Vagina (tissue), 2 donors: ENCODE results near the gene PTPRD. TPM values are rescaled to one million over a fixed set of nuclear protein-coding genes. Genes with fewer than 3 reads are reported as not detected.

Source experiments
- DNase-seq, 2 donors: peaks; one replicate each; pipeline ENCODE4 v3.0.0-alpha.2; 2017; ENCODE audit errors: extremely low spot score in 2 of 2
- H3K27ac ChIP-seq: fragments of 200-600 bp; sonication (generic); one replicate; pipeline ENCODE4 v1.5.1; 2019
- H3K27me3 ChIP-seq: fragments of 200-600 bp; sonication (generic); one replicate; pipeline ENCODE4 v1.5.1; 2019
- H3K36me3 ChIP-seq, 2 donors: fragments of 200-600 bp; sonication (generic); one replicate each; pipeline ENCODE4 v1.5.1; 2017 to 2019
- H3K4me1 ChIP-seq: fragments of 200-600 bp; sonication (generic); one replicate; pipeline ENCODE4 v1.5.1; 2019
- H3K4me3 ChIP-seq, 2 donors: fragments of 200-600 bp; sonication (generic); 1 replicate in 1 of 2; 2 replicates in 1 of 2; pipeline ENCODE4 v1.5.1; 2016 to 2019
- H3K9me3 ChIP-seq: fragments of 200-600 bp; sonication (generic); one replicate; pipeline ENCODE4 v1.5.1; 2019
- CTCF ChIP-seq, 3 experiments: fragments of 450-650 bp in 2 of 3; fragments of 200-600 bp in 1 of 3; sonication (generic) in 1 of 3; IDR thresholded peaks; one replicate each; pipeline ENCODE4 v1.5.1; 2017 to 2019; ENCODE audit warnings: antibody characterized with exemption in 3 of 3, mild to moderate bottlenecking in 2 of 3, moderate library complexity in 2 of 3
- POLR2A ChIP-seq, 2 donors: fragments of 450-650 bp; IDR thresholded peaks; one replicate each; pipeline ENCODE4 v1.6.1; 2017; ENCODE audit warnings: antibody characterized with exemption in 2 of 2, mild to moderate bottlenecking in 2 of 2, moderate library complexity in 2 of 2
- POLR2AphosphoS5 ChIP-seq, 2 donors: sonication (generic); formaldehyde crosslinking; IDR thresholded peaks; one replicate each; pipeline ENCODE4 v1.9.0; 2017; ENCODE audit warnings: antibody characterized with exemption in 2 of 2, mild to moderate bottlenecking in 2 of 2, low read depth in 1 of 2; ENCODE audit not compliant: insufficient read depth in 1 of 2
- intact Hi-C: fragments of 100-400 bp; cut with DNase I; formaldehyde crosslinking; loops from one replicate; pipeline ENCODE4 v1.15.1; 2023
- total RNA-seq: library from RNA; depleted of rRNA; stranded (reverse); fragments of >200 nt; gene quantifications from one replicate; pipeline ENCODE4 v1.2.3, GENCODE V29; 2016

PTPRD gene
- total RNA-seq, 1 donor from 2014 or later, result 10.3 TPM

GRCh38 chr9:10108815-10109214 lies 504.0 kb downstream of the PTPRD start:
- H3K9me3 ChIP-seq, result no peaks in the 10 kb centered on the region
- H3K27ac ChIP-seq, result no peak overlapping the region
- TF ChIP-seq POLR2A (IDR thresholded peaks at IDR 0.05), result no peak
- no peak for TF ChIP-seq POLR2AphosphoS5 (IDR thresholded peaks at IDR 0.05; ENCODE audit: insufficient read depth in 1 of 2, low read depth in 1 of 2)
- TF ChIP-seq CTCF (IDR thresholded peaks at IDR 0.05), result no peak
- no peaks in the 10 kb centered on the region for H3K4me1 ChIP-seq
- H3K36me3 ChIP-seq, result no peaks in the 10 kb centered on the region
- H3K27me3 ChIP-seq, result no peaks in the 10 kb centered on the region
- no peak overlapping the region for H3K4me3 ChIP-seq
- no peak for DNase-seq
- intact Hi-C loops, result no loop called here

- DNase-seq, result no peak
- Histone ChIP-seq H3K4me3 (no peak overlapping the region), H3K9me3 (no peaks in the 10 kb centered on the region), H3K27ac (no peak overlapping the region), H3K36me3 (no peaks in the 10 kb centered on the region), H3K27me3 (no peaks in the 10 kb centered on the region), H3K4me1 (no peaks in the 10 kb centered on the region)
- intact Hi-C loops, result no loop called here
- TF ChIP-seq POLR2A (IDR thresholded peaks at IDR 0.05) (no peak), CTCF (IDR thresholded peaks at IDR 0.05) (no peak), POLR2AphosphoS5 (IDR thresholded peaks at IDR 0.05; ENCODE audit: insufficient read depth in 1 of 2, low read depth in 1 of 2) (no peak)
These were observed 508.0 kb downstream of the PTPRD start for GRCh38 chr9:10104774-10105173.

- H3K4me3 ChIP-seq, result no peak overlapping the region
- no peaks in the 10 kb centered on the region for H3K4me1 ChIP-seq
- no peaks in the 10 kb centered on the region for H3K36me3 ChIP-seq
- TF ChIP-seq CTCF (IDR thresholded peaks at IDR 0.05), result no peak
- TF ChIP-seq POLR2A (IDR thresholded peaks at IDR 0.05), result no peak
- TF ChIP-seq POLR2AphosphoS5 (IDR thresholded peaks at IDR 0.05; ENCODE audit: insufficient read depth in 1 of 2, low read depth in 1 of 2), result no peak
- DNase-seq, result no peak
- H3K27ac ChIP-seq, result no peak overlapping the region
- intact Hi-C loops, result no loop called here
- H3K9me3 ChIP-seq, result no peaks in the 10 kb centered on the region
- no peaks in the 10 kb centered on the region for H3K27me3 ChIP-seq
These were observed 517.6 kb downstream of the PTPRD start for GRCh38 chr9:10095208-10095607.

GRCh38 chr9:10094563-10094962 lies 518.2 kb downstream of the PTPRD start:
- H3K36me3 ChIP-seq, result no peaks in the 10 kb centered on the region
- no peak overlapping the region for H3K4me3 ChIP-seq
- intact Hi-C loops, result no loop called here
- no peaks in the 10 kb centered on the region for H3K4me1 ChIP-seq
- no peak overlapping the region for H3K27ac ChIP-seq
- TF ChIP-seq CTCF (IDR thresholded peaks at IDR 0.05) (no peak), POLR2A (IDR thresholded peaks at IDR 0.05) (no peak), POLR2AphosphoS5 (IDR thresholded peaks at IDR 0.05; ENCODE audit: insufficient read depth in 1 of 2, low read depth in 1 of 2) (no peak)
- H3K27me3 ChIP-seq, result no peaks in the 10 kb centered on the region
- DNase-seq, result no peak
- no peaks in the 10 kb centered on the region for H3K9me3 ChIP-seq

- intact Hi-C loops, result no loop called here
- no peak overlapping the region for H3K4me3 ChIP-seq
- no peak for DNase-seq
- H3K9me3 ChIP-seq, result no peaks in the 10 kb centered on the region
- no peaks in the 10 kb centered on the region for H3K36me3 ChIP-seq
- H3K27ac ChIP-seq, result no peak overlapping the region
- TF ChIP-seq POLR2AphosphoS5 (IDR thresholded peaks at IDR 0.05; ENCODE audit: insufficient read depth in 1 of 2, low read depth in 1 of 2), result no peak
- TF ChIP-seq CTCF (IDR thresholded peaks at IDR 0.05), result no peak
- TF ChIP-seq POLR2A (IDR thresholded peaks at IDR 0.05), result no peak
- H3K4me1 ChIP-seq, result no peaks in the 10 kb centered on the region
- no peaks in the 10 kb centered on the region for H3K27me3 ChIP-seq
These were observed 532.8 kb downstream of the PTPRD start for GRCh38 chr9:10080012-10080411.
